ENCODE data around the gene CHST15.

Gene CHST15

DNA sequence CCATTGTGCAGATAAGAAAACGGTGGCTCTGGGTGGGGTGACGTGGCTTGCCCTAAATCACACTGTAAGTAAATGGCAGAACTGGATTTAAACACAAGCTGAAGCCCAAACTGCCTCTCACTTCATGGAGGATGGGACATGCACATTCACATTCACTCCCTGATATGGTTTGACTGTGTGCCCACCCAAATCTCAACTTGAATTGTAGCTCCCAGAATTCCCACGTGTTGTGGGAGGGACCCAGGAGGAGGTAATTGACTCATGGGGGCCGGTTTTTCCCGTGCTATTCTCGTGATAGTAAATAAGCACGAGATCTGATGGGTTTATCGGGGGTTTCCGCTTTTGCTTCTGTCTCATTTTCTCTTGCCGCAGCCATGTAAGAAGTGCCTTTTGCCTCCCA lies 32.4 kb downstream of the CHST15 start:
- DNase-seq = no peak

DNA sequence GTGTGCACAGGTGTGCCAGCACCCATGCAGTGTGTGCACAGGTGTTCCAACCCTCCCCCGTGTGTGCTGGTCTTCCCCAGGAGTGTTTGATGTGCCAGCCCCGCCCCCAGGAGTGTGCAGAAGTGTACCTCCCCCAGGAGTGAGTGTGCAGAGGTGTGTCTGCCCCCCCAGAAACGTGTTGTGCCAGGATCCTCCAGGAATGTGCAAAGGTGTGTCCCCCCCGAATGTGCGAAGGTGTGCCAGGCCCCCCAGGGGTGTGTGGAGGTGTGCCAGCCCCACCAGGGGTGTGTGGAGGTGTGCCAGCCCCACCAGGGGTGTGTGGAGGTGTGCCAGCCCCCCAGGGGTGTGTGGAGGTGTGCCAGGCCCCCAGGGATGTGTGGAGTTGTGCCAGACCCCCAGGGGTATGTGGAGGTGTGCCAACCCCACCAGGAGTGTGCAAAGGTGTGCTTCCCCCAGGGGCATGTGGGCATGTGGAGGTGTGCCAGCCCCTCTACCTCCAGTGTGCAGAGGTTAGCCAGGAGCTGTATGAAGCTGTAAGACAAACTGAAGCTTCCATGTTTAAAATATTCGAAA lies 33.2 kb downstream of the CHST15 start:
- DNase-seq = no peak

DNA sequence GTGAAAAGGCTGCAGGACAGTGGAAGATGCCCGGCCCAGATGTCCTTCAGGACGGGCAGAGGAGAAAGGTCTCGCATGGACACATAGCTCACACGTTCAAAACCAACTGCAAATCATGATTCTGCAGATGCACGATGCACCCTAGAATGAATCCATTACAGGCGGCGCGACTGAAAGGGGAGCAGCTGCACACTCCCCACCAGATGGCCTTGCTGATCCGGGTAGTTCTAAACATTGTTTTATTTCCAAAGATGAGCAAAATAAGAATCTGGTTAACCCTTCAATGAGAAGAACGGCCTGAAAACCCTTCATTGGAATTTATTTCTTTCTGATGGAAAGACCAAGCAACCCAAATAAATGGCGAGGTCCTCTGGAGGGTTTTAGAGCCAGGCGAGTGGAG lies 33.8 kb downstream of the CHST15 start:
- no peak for DNase-seq

DNA sequence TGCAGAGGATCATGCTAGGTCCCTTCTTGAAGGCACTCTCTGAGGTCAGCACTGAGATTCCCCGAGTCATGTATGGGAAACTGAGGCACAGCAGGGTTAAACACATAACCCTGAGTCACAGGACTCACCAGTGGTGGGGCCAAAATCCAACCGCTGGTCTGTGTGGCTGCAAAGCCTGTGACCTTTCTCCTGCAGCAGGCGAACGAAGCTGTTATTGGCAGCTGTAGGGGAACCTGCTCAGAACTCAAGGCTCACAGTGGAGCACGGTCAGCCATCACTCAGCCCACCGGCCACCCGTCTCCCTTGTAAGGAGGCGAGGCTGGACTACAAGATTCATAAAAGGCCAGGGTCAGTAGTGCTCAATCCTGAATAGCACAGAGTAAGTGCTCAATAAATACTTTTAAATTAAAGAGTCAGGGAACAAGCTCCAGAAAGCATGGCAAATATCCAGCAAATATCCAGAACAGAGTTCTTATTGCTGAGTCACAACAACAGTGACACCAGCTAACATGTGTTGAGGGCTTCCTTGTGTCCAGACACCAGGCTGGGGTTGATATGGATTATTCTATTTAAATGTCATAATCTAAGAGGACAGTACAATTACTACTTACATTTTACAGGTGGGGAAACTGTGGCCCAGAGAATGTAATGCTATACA lies 34.9 kb downstream of the CHST15 start:
- no peak for DNase-seq

DNA sequence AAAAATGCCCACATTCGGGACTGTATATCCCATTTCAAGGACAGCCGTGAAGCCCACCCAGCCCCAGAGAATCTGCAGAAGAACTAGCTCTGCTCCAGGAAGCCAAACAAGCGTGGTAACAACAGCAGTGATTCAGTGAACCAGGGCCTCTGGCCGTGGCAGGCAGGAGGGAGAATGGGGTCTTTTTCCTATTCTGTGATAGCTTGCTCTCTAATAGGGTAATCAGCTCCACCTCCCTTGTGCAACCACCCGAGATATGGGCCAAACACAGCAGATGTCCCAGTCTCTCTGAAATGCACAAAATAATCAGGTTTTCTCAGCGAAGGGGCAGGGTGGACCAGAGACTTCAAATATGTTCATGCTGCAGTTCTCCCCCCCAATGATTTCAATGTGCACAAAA lies 35.8 kb downstream of the CHST15 start:
- no peak for DNase-seq

DNA sequence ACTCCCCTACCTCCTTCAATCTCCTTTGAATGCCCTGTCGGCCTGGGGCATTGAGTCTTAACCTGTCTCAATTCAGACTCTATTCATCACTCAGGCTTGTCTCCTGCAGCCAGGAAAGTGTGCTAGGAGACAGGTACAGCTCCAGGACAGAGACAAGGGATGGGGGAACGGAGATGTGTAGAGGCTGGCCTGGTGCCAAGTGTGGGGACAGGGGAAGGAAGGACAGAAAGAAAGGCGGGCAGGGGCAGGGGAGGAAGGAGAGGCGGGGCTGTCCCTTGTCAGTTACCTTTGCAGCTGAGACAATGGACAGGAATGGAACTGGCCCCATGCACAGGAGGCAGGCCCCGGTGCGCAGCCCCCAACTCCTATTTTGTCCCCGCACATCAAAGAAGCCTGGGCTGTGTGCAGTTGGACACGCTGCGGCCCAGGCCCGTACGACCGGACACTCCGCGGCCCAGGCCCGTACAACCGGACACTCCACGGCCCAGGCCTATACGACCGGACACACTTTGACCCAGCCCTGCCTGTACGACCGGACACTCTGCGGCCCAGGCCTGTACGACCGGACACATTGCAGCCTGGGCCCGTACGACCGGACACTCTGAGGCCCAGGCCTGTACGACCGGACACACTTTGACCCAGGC lies 36.9 kb downstream of the CHST15 start:
- DNase-seq = no peak

DNA sequence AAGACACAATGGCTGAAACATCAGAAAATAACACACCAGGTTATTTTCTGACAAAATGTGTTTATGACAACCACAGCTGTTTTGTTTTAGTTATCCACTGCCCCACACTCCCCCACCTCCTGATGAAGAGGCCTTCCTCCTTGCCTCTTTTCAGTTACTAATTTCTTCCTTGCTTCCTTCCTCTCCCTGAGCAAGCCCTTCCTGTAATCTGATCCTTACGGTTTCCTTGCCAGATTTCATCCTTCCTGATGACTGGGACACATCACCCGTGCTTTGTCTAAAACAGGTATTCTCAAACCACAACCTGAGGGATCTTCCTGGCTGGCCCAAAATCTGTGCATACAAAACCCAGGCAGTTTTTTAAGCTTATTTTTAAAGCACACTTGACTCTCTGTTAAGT lies 39.4 kb downstream of the CHST15 start:
- DNase-seq = no peak

DNA sequence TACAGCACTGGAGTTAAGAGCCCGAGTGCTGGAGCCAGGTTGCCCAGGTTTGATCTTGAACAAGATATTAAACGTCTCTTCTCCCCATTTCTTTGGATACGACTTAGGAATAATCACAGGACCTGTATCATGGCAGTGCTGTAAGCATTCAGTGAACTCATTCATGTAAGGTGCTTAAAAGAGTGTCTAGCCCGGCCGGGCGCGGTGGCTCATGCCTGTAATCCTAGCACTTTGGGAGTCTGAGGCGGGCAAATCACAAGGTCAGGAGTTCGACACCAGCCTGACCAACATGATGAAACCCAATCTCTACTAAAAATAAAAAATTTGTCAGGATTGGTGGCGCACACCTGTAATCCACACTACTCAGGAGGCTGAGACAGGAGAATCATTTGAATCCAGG lies 40.8 kb downstream of the CHST15 start:
- DNase-seq = no peak

DNA sequence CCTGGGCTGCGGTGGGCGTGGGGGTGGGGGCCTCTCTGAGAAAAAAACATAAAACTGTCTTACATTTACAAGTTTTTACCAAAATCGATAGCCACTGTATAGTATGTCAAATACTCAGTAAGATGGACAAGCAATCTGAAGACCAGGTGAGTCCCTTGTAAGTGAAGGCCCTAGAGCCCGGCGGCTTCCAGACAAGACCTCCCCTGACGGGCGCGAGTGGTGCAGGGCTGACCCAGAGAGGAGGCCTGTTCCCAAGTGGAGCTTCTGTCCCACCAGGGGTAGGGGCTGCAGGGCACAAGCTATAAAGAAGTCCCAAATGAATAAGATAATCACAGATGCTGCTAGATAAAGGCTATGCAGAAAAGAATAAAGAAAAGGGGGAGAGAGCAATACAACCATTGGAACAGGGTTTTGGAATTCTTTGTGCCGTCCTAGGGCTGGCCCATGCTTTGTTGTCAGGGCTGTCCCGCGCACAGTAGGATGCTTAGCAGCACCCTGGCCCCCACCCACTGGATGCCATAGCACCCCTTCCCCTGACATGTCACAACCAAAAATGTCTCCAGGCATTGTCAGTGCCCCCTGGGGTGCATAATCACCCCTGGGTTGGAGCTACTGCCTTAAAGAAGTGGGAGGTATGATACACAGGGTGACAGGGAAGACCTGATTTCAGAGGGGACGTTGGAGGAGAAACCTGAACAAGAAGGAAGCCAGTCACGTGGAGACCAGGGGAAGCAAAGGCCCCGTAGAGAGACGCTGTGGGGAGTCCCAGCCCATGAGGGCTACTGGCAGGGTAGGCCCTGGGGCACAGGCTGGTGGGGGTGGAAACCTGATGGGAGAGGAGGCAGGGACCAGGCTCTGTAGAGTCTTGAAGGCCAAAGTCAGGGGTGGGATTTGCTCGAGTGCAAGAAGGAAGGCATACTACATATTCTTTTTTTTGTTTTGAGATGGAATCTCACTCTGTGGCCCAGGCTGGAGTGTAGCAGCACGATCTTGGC lies 43.1 kb downstream of the CHST15 start:
- DNase-seq = no peak

DNA sequence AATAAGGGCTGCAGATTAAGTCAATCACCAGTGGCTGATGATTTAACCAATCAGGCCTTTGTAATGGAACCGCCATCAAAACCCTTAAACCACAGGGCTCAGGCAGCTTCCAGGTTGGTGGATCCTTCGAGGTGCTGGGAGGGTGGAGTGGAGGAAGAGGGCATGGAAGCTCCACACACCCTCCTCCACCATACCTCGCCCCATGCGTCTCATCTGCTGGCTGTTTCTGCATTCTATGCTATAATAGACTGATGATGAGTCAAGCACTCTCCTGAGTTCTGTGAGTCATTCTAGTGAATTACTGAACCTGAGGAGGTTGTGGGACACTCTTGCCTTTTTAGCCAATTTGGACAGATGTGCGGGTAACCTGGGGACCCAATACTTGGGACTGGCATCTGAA lies 43.9 kb downstream of the CHST15 start:
- DNase-seq = no peak

DNA sequence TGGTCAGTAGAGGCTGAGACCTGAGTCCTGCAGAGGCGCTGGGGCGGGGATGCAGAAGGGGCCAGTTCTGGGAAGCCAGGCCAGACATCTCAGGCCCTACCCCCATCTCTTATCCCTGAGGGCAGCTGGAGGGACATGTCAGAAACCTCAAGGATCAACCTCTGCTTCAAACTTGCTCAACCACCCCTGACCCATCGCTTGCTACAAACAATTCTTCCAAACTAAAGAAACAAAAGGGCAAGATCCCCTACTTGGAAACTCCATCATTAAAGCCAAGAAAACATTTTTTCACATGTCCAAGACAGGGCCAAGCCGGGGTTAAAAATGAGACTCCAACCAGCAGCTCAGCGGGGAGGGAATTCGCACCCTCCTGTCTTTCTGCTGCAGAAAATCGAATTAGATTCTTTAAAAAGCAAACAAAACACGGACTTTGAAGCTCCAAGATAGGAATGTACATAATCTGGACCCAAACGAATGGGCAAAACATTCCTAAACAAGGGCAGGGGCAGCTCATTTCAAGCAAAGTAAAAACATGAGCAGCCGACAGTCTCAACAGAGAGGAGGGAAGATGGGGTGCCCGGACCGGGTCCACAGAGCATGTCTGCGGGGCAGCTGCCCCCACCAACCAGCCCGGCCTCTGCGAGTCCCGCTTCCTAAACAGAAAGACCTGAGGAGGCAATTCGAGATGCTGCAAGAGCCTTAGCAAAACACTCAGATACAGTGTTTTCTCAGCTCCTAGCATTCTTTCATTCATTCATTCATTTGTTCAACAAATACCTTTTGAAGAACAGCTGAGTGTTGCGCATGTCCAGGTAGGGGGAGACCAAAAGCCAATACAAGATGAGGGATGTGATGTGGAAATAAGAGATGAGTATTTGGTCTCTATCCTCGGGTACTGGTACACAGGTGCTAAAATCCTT lies 44.8 kb downstream of the CHST15 start:
- no peak for DNase-seq

DNA sequence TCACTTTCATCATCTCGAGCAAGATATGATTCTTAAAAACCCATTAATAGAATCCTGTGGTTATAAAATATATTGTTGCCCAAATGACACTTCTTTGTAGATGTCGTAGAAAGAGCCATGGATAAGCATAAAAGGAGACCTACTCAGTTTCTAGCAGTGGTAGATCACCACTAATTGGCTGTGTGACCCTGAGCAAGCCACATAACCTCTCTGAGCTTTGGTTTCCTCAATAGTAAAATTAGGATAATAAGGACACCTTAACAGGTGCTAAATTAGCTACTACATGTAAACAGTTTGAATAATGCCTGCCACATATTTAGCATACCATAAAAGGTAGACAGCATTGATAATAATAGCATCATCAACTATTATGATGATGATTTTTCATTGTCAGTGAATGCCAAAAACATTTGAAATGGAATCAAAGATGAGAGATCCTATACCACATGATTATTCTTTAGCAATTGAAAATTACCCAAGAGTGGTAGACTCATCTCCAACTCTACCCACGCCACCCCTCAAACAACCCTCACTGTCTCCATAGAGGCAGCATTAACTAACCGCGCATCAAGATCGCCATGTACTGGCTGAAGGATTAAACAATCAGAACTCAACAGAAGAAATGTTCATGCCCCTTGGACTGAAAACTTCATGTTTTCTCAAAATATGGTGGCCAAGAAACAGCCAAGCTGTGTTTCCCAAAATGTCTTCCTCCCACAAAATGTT lies 45.8 kb downstream of the CHST15 start:
- no peak for DNase-seq

DNA sequence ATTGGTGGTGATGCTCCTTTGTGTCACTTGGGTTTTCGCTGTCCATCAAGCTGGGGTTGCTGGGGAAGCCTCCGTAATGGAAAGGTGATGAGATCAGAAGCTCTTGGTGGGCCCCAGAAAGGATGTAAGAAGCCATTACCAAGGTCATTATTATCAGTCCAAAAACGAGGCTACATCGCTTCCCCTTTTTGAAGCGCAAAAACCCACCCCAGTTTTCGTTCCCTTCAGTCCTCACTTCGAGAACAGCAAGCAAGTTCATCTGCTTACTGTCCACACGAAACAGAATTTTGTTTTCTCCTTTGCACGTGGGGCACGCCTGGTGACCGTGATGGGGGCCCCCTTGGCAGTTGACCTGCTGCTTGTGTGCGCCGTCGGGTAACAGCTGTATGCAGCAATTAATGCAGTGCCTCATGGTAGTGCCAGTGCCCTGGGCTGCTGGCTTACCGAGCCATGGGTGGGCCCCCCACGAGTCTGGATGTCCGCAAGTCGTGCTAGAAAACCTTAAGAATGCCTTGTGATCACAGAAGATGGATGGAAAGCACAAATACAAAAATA lies 47.5 kb downstream of the CHST15 start:
- DNase-seq = no peak

DNA sequence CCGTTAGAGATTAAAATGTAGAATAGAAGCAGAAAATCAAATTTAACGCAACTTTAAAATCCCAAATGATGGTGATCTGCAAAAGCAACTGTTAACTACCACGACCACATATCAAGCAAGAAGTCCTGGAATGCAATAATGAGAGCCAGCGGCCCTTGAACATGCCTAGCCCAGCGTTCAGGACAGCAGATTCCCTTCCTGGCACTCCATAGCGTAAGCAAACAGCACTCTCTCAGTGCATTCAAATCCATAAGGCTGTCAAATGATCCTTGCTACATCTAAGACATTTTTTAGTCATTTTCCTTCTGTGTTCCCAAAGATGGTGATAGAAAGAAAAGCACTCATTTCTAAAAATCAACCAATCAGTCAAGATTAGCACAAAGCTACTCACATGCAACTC lies 48.1 kb downstream of the CHST15 start:
- DNase-seq = no peak

DNA sequence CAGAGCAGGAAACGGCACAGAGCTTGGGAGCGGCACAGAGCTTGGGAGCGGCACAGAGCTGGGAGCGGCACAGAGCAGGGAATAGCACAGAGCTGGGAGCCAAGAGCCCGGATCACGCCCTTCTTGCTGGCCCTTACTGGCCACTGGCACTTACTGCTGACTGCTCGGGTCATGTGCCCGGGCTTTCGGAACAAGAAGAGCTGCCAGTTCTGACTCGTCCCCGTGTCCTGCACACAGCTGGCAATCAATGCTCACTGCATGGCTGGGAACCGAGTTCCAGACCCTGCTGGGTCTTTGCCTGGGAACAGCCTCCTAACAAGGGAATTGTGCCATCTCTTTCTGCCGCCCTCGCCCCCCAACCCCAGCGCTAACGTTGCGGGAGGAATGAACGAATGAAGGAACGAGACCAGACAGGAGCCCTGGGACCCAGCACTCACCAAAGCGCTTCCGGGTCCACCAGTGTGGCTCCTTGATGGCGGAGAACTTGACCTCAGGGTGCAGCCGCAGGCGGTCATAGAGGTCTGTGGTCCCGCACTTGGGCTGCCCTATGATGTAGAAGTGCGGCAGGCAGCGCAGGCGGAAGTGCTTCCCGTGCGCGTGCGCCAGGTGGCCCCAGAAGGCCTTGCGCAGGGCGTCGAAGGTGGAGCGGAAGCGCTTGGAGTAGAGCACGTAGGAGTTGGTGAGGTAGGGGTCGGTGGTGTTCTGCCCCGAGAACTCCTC lies 49.1 kb downstream of the CHST15 start:
- DNase-seq = no peak

DNA sequence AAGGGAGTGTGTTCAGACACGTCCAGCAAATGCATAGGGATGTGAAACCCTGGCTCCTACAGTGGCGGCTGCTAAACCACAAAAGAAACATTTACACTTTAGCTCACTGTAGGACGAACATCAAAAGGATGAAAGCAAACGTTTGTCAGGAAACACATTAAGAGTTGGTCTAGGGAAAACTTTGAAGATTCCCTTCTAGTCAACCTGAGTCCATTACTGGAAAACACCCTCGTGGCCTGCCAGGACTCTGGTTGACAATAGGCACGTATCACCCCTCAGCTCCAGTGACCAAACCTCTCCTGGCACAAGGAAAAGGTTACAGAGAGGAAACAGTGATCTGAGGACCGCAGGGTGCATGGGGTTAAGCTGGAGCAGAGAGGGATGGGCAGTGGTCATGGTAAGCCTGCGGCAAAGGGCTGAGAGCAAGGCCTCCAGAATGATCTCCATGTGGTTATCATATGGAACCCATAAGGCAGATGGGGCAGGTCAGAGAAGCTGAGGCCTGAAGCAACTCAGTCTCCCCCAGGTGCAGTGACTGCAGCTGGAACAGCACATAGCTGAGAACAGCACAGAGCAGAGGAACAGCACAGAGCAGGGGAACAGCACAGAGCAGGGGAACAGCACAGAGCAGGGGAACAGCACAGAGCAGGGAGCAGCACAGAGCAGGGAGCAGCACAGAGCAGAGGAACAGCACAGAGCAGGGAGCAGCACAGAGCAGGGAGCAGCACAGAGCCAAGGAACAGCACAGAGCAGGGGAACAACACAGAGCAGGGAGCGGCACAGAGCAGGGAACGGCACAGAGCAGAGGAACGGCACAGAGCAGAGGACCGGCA lies 49.9 kb downstream of the CHST15 start:
- DNase-seq = no peak

DNA sequence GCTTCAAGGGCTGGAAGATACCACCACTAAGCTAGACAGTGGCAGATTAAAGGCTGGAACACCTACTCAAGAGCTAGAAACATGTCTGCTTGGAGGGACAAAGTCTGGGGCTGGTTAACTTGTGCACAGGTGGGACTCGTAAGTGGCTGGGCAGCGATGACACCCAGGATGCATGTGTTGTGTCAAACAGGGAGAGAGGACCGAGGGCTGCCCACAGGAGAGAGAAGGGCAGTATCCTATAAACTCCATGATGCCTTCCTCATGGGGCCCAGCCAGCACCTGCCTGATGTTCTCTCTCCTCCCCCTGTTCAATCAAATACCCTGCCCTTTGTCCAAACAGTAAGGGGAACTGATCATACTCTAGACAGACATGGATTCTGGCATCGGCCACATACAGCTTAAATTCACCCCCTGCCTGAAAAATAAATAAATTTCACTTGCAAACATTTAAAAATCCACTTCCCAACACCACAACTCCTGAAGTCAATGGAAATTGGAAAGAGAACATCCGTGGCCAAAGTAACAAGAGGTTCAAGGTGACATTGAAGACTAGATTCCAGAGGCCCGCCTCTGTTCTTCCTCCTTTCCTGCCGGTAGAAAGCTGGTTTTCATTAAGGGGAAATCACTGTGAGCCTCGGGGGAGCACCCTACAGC lies 50.6 kb downstream of the CHST15 start:
- no peak for DNase-seq

DNA sequence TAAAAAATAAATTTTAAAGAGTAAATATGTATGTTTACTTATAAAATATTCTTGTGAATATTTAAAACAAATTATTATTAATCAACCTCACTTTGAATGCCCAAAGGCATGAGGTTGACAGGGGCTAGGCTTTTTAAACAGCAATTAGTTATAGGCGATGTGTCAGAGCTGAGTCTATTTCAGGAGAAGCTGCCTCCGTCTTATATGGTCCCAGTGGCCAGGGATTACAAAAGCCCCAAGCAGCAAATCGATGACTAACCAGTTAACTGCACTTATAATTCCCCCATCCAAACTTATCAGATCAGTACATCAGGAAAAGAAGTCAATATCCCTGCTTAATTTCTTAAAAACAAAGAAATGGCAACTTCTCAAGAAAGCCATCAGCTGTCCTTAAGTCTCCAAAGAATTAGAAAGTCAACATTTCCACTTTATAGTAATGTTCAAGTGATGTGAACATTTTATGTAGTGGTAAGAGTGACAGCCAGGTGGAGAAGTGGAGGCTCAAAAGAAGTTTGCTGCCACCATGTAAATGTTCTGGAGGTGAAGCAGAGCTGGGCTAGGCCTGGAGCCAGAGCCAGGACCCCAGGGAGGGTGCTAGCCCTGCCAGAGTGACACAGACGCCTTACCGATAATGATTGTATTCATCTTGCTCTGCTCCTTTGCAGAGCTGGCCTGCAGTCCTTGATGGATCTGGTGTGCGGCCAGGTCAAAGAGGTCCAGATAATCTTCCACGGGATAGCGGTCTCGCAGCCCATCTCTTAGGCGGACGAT lies 51.5 kb downstream of the CHST15 start:
- no peak for DNase-seq

Measured in SW 1271 (cell line).